NK-92 treated with Interleukin-12 subunit alpha and Interleukin-12 subunit beta, amount 100 ng/mL, for 24 hours (cell line): ENCODE results near the gene ARMC9.
"Not testable (repeated sequence)": the region's sequence is repeated elsewhere in the genome, so short reads cannot be mapped to it uniquely, and the experiment has no call there.

Experiments used
- DNase-seq: peaks from one replicate; lab custom pipeline; 2025; lab: John Stamatoyannopoulos, UW

ARMC9 gene

DNA sequence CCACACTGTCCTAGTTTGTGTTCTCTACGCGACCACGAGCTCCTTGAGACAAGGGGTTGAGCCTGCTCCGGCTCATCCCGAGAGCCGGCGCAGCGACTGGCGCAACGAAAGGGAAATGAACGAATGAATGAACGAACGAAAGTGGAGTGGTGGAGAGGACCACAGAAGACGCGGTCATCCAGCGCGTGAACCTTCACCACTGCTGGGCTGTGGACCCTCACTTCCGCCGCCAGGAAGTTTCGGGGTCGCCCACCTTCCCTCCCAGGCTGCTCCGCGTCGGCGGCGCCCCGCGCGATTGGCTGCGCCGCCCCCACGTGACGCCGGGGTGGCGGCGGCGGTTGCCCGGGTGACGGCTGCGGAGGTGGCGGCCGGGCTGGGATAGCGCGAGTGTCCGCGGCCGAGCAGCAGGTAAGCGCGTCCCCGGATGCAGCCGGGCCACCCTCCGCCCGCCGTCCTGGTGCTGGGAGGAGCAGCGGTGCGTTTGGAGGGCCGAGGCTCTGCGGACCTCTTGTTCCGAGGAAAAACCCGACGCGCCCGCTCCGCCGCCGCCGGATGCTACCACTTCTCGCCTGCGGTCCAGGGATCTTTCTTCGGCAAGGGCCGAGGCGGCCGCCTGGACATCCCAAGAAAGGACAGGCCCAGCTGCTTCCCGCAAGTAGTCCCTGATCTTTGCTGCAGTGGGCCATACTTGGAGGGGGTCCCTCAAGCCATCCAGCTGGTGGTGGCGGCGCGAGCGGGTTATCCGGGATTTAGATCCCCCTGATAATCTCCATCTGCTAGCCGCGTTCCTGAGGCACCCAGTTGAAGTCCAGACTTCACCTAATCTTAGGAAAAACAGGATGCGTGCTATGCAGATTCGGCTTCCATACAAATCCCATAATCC lies at the start of gene ARMC9:
Gene ARMC9 (plus strand): TSS at position 341 of the 883 bp plus-strand sequence. CDS start 7,608 bp downstream, outside the sequence.
- DNase-seq, result peak; percentile 63

GRCh38 chr2:231152800-231153557 lies 45.5 kb upstream of the ARMC9 start:
- no peak for DNase-seq

DNA sequence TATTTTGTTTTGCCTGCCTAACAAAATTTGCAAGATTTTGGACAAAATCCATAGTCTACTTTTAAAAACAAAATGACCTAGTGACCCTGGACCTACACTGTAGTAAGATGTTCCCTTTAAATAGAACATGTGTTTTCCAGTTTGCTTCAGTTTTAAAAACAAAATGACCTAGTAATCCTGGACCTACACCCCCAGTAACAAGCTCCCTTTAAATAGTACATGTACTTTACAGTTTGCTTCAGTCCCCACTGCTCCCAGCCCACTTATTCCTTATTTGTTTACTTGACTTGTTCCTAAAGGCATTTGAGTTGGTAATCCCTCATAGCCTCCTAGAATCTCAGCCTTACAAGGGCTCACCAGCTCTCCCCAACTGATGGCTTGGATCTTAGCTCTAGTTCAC lies 39.1 kb upstream of the ARMC9 start:
- no peak for DNase-seq

DNA sequence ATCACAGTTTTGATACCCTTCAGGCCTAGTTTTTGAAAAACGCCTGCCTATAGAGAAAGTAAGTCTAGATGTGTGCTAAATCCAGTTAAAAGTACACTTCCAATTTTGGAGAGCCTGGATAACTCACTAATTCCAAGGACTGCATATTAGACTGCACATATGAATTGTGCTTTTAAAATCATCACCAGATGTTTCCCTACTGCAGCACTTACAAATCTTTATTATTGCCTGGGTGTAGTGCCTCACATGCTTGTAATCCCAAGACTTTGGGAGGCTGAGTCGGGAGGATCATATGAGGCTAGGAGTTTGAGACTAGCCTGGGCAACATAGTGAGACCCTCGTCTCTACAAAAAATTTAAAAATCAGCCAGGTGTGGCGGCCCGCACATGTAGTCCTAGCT lies 37.7 kb upstream of the ARMC9 start:
- DNase-seq, result no peak

DNA sequence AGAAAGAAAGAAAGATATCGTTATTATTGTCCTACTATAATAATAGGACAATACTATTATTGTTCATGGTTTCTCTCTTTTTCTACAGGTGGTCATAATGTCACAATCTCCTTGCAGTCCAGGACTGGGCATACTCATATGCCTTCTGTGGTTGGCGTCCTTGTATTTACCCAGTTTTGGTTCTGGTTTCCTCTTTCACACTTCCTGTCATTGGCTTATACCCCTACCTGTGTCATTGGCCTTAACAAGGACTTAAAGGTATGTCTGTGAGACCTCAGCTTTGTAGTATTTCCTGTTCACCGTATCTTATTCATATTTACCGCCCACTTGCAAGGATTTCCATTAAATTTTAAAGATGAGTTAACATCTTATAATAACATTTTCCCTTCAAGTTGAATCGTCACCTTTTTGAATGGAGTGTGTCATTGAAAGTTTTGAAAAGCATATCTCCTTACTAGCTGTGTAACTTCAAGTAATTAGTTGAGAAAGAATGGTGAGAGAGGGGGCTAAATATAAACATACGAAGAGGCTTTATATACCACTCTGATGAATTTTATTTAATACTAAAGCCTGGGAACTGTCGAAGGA lies 37.1 kb upstream of the ARMC9 start:
- no peak for DNase-seq

GRCh38 chr2:231161877-231162329 lies 36.5 kb upstream of the ARMC9 start:
- DNase-seq, result no peak

DNA sequence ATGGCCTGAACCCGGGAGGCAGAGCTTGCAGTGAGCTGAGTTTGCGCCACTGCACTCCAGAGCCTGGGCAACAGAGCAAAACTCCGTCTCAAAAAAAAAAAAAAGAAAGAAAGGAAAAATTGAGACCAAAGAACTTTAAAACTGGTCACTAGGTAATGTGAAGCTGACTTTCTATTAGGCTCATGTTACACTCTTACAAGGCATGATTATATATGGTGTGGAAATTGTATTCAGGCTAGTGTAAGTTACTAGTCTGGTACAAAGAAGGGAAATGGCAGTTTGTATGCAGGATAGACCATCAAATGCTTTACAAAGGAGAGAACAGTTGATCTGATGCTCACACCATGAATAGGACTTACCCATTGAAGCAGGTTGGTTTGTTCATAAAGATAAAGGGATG lies 35.4 kb upstream of the ARMC9 start:
- DNase-seq, result no peak

GRCh38 chr2:231163414-231164095 lies 34.9 kb upstream of the ARMC9 start:
- DNase-seq, result no peak

DNA sequence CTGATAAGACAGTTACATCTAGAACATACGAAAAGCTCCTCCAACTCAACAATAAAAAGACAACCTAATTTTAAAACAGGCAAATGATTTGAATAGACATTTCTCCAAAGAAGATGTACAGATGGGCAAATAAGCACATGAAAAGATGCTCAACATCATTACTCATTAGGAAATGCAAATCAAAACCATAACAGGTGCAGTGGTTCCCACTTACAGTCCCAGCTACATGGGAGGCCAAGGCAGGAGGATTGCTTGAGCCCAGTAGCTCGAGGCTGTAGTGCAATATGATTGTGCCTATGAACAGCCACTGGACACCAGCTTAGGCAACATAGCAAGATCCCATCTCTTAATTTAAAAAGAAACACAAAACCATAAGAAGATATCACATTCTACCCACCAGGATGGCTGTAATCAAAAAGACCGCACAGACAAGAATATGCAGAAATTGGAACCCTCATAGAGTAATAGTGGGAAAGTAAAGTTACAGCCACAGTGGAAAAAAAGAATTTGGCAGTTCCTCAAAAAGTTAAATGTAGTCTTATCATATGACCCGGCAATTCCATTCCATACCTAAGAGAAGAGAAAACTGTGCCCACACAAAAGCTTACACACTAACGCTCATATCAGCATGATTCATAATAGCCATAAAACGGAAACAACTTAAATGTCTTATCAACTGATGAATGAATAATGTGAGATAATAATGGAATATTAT lies 30.5 kb upstream of the ARMC9 start:
- no peak for DNase-seq

GRCh38 chr2:231168460-231169139 lies 29.8 kb upstream of the ARMC9 start:
- DNase-seq, result no peak

- no peak for DNase-seq
Observed at GRCh38 chr2:231169488-231169887, 28.9 kb upstream of the ARMC9 start.

- DNase-seq, result no peak
Observed at GRCh38 chr2:231170055-231170454, 28.4 kb upstream of the ARMC9 start.

DNA sequence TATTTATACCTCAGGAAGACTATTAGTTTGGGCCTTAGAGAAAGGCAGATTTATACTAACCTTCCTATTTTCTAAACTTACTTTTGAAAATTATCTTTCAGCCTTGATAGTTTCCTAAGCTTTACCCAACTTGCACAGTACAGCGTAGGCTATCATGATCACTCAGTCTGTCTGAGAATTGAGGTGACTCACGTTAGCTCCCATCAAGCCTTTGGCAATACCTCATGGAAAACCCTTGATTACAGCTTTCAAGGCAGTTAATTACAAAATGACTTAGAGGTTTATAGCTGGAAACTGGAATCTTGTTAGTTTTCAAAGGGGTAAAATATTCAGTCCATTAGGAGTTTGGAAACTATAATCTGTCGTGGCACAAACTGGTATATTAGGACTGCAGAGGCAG lies 26.4 kb upstream of the ARMC9 start:
- no peak for DNase-seq

DNA sequence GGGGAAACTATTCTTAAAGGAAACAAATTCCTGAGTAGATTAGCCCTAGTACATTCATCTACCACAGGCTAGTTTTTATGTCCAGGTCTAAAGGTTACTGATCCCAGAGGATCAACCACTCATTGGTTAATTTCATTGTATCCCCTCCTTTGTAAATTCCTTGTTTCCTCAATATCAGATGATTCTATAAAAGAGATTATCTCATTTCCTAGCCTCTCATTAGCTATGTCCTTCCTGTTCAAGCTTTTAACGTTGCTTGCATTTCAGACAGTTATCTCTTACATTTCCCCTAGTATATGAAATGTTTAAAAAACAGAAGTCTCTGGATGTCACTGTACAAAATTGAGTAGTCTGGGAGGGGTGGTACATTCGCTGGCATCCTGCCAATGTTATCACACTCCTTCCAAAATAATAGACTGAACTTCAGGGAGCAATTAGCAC lies 24.2 kb upstream of the ARMC9 start:
- DNase-seq, result no peak

- DNase-seq, result no peak
Observed at GRCh38 chr2:231176066-231176465, 22.4 kb upstream of the ARMC9 start.

GRCh38 chr2:231177156-231178025 lies 21.0 kb upstream of the ARMC9 start:
- DNase-seq, result no peak

- not testable (repeated sequence) for DNase-seq
Observed at GRCh38 chr2:231178805-231179204, 19.6 kb upstream of the ARMC9 start.

DNA sequence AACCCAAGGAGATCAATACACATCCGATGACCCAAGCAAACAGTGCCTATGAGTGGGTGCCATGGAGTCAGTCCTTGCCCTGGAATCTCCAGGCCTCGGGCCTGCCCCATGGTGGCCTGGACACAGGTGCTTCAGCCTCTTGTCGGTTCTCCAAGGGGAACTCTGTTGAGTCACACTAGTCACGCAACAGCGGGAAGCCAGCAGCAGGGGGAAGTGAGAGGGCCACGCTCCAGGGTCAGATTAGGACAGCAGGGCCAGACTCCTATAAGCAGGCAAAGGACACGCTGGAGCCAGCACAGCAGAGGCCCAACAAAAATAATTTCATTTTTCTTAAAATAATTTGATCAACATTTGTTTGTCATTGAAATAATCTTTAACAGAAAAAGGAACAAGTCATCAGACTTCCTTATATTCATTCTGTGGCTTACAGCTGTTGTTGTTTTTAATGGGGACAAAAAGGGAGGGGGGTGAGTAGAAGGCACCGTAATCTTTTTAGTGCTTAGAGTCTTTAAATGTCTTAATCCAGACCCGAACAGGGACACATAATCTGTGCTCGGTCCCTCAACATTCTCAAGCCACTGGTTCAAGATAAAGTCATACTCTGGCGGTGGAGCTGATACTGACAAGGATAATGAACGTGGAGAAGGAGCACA lies 16.4 kb upstream of the ARMC9 start:
- DNase-seq, result no peak

DNA sequence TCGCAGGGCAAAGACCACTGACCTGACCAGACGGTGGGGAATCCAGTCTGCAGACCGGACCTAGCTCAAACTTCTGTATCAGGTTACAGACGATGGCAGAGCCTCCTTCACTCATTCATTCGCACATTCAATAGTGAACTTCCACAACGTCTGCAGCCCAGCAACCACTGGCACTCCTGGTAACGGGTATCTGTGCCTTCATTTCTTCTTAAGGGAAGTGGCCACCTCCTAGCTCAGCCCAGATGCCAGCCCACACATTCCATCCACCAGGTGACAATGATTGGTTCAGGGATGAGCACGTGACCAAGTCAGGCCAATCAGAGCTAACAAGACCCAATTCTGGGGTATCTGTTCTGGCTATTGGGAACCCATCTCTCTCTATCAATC lies 15.9 kb upstream of the ARMC9 start:
- DNase-seq, result no peak
